NCI-H524 treated with DMSO at 0.1 percent for 48 hours (cell line): ENCODE measurements around the gene TMIGD3.
A peak's percentile ranks its signal among the peaks of the same experiment; 100 is the strongest.

Source experiments
- DNase-seq: peaks from one replicate; lab custom pipeline; 2025; lab: John Stamatoyannopoulos, UW

TMIGD3 gene

DNA sequence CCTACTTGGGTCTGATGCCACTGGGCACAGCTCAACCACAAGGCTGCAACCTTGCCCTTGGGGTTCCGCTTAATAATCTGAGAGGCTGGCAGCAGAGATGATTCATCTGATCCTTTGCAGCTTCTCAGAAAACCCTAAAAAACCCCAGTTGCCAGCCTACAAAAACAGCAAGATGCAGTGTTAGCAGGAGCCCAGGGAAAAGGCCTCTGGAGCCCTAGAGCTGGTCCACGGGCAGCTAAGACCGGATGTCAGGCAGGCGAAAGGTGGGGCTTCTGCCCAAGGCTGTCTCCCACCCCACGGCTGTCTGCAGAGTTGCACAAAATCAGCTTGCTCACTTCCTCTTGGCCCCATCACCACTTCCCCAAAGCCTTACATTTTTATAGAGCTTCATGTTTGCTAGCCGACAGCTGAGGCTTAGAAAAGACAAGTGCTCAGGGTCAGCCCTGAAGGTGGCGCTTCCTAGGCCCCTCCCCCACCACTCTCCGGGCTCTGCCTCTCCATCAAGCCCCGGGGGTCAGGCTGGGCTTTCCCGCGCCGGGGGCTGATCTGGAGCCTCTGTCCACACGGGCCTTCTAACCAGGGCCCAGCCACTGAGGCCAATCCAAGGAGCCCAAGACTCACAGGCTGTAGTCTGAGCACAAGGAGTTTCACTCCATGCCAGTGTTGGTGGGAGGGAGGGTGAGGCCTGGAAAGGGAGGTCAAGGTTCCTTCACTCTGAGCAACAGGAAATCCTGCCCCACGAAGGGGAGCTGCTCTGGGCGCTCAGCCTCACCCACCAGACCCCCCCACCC lies 4.2 kb upstream of the TMIGD3 start:
- DNase-seq: no peak

DNA sequence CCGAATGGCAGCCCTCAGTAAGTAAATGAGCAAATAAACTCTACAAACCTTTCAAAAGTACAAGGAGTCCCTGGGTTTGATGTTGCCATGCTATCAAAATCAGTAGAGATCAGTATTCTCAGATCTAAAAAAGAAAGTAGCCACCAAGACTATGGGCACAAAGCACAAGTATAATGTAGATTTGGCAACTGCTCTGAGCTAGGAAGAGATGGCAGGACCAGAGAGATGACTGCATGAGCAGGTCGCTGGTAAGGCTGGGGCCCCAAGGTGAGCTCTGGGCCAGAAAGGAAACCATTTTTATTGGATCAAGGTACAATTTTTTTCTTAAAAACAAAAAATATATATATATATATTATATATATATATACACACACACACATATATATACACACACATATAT lies 3.1 kb upstream of the TMIGD3 start:
- no peak for DNase-seq

DNA sequence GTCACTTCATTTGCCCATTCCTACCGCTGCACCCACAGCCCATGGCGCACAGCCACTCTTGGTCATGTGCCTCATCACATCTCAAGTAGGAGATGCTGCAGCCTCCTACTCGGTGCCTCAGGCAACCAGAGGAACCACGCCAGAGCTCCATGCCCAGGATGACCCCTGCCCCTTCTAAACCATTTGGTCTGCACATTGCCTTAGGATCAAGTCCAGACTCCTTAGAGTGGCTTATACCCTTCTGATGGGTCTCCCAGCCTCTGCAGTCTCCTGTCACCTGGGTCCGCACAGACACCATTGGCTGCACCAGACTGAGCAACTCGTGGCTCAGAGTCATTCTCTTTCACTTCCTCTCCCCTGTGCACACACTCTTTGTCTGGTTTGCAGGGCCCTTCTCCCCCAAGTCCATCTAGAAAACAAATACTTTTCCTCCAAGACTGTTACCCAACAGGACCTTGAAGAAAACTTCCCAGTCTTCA lies 2.2 kb upstream of the TMIGD3 start:
- no peak for DNase-seq

DNA sequence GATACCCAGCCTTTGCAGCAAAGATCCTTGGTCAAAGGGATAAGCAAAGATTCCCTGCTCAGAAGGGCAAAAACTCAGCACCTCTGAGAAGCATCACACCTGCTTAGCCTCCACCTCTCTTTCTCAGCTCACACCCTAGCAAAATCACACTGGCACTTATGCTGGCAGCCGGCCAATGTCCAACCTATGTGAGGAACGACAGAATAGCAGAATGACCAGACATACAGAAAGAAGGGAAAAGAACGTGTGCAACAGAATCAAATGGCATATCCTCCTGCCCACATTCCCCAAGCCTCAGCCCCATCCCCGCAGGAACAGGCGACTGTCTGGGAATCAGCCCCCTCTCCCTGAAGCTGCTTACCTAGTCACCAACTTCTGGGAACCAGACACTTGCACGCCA lies 664 bp upstream of the TMIGD3 start:
- DNase-seq: no peak

DNA sequence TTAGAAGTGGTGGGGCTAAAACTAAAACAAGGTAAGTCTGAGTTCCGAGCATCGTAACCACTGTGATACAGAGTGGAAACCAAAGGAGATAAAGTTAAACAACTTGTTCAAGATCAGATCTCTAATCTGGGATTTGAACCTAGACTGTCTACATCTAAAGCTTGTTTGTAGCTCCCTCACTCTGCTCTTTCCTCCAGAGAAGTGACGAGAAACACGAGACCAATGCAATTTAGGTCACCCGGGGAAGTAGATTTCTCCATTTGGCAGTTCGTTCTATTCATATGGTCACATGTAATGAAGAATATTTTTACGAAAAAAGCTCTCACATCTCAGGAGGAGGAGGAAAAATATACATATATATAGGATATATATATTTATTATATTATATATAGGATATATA lies 1.8 kb downstream of the TMIGD3 start:
- no peak for DNase-seq

DNA sequence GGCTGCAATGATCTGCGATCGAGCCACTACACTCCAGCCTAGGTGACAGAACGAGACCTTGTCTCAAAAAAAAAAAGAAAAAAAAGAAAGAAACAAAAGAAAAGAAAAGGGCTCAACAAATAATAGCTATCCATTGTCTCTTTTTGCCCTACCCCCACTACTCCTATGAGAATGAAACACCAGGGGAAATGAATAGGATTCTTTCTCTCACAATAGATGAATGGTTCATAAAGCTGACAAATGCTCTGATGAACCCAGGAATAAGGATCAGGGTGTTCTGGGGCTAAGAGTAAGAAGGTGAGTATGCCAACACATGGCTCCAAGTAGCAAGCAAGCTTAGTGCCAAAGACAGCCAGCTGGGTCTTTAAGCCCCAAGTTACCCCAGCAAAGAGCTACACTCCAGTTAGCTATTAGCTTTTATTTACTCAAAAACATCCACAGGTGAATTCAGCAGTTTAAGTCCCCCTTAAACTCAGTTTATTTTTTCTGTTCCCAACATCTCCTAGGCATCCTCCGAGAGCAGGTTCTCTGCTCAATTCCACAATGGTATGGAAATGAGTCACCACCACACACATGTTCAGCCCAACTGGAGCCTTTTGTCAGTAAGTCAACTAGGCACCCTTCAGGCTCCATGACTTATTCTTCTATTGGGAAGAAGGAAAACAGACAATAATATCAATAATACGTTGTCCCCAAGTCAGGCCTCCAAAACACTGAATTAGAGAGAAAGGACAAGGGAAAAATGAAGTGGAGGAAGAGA lies 4.2 kb downstream of the TMIGD3 start:
- DNase-seq: no peak

DNA sequence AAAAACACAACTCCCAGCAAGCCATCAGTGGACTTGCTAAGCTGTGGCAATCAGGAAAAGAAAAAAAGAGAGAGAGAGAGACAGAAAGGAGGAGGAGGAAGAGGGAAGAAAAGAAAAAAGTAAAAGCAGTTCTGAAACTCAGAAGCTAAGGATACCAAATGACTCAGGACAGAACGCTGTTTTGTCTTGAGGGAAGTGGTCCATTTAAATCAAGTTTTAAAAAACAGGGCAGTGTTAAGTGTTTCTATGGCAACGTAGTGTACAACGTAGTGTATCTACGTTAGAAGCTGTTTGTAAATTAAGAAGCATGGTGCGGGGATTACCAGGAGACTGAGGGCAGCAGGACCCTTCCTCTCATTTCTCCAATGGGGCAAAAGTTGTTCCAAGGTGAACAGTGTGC lies 5.8 kb downstream of the TMIGD3 start:
- no peak for DNase-seq

DNA sequence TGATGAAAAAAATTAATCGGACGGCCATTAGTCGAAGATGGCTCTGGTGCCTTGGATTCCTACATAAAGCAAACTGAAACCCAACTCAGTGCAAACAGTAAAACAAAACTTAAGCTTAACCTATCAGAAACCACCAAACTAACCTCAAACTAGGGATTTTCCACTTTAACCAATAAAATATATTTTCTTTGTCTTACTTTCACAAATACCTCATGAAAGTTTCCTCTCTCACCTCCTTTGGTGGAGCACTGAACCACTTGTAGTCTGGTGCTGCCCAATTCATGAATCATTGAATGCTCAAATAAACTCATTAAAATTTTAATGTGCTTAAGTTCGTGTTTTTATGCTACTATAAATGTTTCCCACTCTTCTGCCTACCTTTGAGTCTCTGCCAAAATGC lies 7.0 kb downstream of the TMIGD3 start:
- DNase-seq: no peak

DNA sequence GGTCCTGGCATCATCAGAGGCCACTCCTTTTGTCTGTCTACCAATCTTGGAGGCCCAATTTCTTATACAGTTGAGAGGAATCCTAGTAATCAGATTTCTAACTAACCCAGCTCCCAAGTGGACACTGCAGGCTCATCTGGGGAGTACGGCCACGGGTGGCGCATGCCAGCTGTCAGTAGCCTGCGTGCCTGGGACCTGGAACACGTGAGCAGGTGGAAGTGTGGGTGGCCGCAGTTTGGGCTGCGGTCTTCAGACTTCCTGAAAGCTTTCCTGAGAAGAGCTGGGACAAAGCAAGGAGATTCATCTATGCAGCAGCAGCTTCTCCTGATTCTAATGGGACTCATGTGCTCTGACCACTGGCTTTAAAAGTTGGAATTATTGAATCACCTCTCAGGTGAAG lies 12.4 kb downstream of the TMIGD3 start:
- no peak for DNase-seq

DNA sequence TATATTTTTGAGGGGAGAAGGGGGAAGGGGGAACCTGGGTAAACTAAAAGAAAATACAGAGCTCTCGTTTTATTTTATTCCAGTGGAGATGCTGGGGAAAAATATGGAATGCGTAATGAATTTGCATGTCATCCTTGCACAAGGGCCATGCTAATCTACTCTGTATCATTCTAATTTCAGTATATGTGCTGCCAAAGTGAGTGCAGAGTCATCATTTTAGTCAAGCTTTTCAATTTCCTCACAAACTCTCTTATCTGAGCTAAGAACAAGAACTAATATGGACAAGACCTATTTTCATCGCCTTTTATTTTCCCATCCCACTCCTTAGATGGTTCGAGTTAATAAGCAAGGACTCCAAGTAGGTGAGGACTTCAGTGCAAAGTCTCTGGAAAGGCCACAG lies 13.2 kb downstream of the TMIGD3 start:
- no peak for DNase-seq

DNA sequence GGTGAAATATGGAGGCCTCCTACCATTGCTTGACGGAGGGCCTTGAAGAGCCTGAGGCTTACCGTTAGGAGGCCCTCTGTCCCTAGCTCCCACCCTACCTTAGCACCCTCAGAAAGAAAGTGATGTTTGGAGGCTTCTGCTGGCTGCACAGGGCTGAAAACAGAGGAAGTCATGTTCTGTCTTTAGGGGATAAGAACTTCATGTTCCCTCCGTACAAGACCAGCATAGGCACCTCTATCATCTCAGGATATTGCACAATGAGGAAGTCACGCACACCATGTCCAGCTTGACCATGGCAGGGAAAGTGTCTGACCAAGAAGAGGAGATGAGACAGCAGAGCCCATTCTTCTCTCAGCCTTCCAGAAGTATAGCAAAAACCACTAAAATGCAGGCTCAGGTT lies 13.8 kb downstream of the TMIGD3 start:
- DNase-seq: no peak

DNA sequence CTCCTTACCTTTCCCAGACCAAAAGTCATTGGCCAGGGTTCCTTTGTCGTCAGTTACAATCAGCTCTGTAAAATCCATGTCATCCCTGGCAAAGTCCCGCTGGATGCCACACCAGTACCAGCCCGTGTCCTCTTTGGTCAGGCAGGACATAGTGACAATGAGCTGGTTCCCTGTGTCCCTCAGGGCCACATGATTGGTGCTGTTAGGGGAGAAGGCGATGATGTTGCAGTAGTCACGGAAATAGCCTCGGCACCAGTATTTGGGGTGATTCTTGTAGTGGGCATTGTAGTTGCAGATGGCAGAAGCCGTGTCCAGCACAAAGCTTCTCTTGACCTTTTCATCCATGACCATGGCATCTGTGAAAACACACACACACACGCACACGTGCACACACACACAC lies 14.8 kb downstream of the TMIGD3 start:
- no peak for DNase-seq

DNA sequence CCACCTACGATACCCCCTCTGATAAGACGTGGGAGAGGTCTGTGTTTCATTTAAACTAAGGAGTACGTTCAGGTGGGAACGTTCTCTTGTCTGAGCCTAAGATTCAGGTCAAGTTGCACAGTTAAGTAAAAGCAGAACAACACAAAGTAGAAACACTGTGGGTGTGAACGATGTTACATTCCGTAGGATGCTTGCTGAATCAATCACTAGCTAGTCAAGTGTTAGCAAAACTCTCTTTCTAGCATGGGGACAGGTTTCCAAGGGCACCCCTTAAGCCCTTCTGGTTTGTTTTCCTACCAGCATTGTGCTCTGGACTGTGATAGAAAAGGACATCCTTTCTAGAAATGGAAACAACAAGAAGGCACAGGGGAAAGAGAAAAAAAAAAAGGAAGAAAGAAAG lies 16.3 kb downstream of the TMIGD3 start:
- DNase-seq: no peak

DNA sequence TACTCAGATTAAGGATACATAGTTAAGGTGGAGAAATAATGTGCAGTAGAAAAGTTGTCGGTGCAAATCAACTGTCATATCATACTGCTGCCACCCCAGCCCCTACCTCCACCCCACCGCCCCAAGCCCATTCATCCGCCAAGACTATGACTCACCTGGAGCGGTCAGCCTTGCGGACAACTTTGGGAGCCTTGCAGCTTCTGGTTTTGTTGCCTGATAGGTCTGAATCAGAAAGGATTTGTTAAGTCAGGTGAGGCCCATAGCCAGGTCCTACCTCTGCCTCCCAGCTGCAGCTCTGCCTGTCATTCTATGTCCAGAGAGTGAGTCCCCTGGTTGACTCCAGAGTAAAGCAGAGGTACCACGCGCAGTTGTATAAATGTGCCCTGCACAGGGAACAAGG lies 17.0 kb downstream of the TMIGD3 start:
- DNase-seq: no peak

DNA sequence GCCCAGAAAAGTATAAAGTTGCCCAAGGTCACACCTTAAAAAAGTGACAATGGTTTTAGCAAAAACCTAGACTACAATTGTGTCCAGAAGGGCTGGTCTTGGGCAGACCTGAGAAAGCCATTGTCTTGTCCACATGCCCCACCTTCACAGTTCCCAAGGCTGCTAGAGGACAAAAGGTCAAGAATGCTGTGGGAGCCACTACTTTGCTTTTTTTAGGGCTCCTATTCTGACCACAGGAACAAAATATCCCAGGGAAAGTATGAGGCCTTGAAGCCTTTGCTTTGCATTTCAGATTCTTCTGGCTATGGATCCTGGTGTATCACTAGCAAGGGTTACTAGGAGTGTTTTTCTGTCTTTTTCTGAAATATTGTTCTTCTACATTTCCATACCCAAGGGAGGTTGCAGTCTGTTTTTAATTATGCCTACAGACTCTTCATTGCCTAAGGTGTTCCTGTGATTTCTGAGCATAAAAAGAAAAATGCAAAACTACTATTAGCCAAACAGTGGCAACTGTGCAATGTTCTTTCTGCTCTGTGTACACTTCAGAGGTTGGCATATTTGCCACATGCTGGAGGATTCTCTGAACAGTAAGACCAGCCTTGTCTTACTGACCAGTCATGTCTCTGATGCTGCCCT lies 18.9 kb downstream of the TMIGD3 start:
- no peak for DNase-seq

DNA sequence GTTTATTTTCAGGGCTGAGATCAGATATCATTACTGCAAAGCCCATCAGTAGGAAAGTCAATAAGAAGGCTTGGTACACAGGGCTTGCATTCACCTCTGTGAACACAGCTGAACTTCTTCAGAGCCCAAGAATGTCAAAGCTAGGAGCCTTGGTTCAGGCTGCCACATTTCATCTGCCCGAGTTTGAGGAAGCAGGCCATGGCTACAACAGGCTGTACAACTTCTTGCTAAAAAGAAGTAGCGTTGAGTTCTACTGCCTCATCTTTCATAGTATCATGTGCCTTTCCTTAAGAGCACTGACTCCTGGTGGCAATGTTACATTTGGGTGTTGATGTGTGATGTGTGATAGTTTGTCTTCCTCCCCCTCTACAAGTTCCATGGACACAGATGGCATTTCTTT lies 19.6 kb downstream of the TMIGD3 start:
- DNase-seq: no peak

DNA sequence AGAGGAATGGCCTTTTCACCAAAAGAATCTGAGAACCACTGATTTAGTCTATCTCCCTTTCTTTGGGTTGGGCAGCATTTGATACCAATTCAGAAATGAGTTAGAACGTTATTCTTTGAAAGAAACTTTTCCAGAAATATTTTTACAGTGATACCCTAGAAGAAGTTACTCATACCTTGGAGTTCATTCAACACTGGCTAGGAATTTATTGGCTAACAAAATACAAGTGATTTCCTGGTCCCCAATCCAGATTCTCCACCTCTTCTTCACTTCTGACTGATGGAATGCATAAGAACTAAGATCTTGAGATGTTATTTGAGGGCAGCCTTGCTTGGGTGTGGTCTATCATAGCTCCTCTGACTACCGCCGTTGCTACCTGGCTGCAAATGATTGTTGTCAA lies 20.3 kb downstream of the TMIGD3 start:
- DNase-seq: no peak

DNA sequence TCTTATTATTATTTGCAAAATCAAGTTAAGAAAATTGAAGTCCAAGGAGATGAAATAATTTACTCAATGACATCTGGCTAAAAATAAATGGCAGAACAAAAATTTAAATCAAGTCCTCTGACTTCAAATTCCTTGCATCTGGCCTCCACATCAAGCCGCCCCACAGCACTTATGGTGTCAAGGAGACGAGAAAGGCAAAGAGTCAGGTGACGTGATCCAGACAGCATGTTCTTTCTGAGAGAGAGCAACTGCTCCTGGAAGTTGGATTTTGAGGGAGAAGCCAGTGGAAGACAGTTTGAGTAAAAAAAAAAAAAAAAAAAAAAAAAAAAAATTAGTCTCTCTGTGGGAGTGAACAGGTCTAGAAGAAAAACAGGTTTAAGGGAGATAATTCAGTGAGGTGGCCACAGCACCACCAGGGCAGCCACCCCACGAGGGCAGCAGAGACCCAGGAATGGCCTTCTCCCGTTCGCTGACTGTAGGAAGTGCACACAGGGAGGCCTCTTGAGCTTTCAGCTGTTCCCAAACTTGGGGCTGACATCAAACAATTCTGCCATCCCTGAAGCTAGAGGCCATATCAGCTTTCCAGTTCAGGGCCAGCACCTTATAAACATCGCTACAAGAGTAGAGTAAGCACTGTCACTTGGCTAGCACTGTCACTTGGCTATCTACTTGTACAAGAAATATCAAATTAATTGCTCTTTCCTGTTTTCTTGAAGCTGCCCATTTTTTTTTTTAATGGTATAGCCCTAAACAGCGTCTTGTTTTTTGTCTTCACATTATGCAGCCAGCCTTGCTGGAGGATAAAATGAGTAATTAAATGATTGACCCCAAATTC lies 21.8 kb downstream of the TMIGD3 start:
- peak; percentile 13 for DNase-seq

DNA sequence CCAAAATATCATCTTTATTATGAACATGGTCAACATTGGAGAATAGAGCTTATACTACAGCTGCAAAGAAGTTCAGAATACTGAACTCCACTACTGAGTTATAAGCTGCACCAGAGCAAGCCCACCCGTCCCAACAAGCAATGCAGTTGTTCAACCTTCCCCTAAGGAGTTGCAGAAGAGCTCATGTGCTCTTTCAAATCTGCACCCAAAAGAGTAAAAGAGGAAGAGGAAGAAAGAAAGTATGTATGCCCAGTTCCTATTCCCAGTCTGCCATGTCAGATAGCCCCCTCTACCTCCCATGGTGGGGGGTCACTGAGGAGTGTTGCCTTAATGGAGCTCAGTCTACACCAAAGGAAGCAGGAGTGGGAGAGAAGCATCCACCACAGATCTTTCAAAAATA lies 22.8 kb downstream of the TMIGD3 start:
- no peak for DNase-seq

DNA sequence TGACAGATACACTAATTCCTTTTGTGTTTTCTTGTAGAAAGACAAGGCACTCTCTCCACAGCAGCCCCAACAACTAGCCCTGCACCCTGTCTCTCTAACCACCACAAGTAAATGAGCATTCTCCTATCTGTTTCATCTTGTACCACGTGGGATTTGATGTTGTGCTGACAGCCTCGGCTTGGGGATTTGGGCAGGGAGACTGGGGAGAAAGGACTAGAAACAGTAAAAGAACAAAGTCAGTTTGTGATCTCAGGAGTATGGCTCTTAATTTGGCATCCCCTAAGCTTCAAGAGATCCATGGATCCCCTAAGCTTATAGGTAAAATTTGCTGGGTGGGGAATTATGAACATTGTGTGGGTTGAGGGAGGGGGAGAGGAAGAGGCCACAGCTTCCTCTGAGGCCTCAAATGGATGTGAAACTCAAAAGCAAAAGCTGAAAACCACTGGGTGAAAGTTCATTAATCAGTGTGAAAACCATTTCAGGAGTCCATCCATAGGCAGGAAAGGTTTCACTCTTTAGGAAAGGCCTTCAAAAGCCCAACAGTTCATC lies 26.6 kb downstream of the TMIGD3 start:
- DNase-seq: no peak

DNA sequence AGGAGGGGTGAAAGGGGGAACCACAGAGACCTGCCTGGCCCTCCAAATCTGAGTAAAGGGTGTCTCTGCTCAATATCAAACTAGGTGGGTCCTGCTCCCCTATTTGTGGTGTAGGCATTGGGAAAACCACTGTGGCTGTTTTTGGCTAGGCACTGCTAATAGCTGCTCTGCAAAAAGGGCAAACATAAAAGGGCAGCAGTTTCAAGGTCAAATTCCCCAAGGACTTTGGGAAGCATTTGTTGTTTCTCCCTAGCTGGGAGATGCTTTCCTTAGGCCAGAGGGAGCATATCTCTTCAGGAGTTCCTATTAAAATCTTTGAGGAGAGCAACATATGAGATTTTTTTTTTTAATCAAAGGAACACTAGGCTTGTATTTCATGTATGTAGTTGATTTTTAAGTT lies 27.2 kb downstream of the TMIGD3 start:
- no peak for DNase-seq

DNA sequence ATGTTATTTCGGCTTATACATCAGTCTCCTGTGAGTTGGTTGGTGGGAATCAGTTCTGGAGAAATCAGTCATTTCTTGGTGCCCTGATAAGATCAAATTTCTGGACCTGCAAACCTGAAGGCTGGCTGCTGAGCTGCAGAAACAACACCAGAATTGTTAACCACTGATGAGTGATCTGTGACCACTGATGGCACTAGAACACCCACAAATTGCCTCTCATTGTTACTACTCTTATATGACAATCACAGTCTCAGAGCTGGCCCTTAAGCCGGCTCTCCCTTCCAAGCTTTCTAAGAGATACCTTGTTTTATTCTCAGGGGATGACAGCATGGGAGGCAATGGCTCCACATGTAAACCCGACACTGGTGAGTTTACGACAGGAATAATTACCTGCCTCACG lies 27.7 kb downstream of the TMIGD3 start:
- no peak for DNase-seq
